Uterus (tissue), 2 donors: Measurements from ENCODE around the gene AREL1.

Experiments
- CTCF ChIP-seq, 4 experiments: fragments of 200-600 bp in 2 of 4; fragments of 450-650 bp in 2 of 4; sonication (generic) in 2 of 4; IDR thresholded peaks; one replicate each; pipeline ENCODE4 v1.5.1; 2016 to 2019; ENCODE audit warnings: antibody characterized with exemption in 4 of 4, mild to moderate bottlenecking in 2 of 4, moderate library complexity in 1 of 4
- POLR2A ChIP-seq, 2 donors: fragments of 450-650 bp; IDR thresholded peaks; one replicate each; pipeline ENCODE4 v1.6.1; 2016; ENCODE audit warnings: antibody characterized with exemption in 2 of 2, mild to moderate bottlenecking in 1 of 2, moderate library complexity in 1 of 2

GRCh38 chr14:74636424-74637177 is 76.3 kb downstream of the AREL1 start:
- TF ChIP-seq CTCF (IDR thresholded peaks at IDR 0.05) (no peak), POLR2A (IDR thresholded peaks at IDR 0.05) (no peak)
